ENCODE measurements around the gene CFAP46. TPM values are rescaled to one million over a fixed set of nuclear protein-coding genes. Genes with fewer than 3 reads are reported as not detected.

Gene CFAP46
- total RNA-seq, 4 donors from 2014 or later: 0.32 to 0.54 TPM; not detected in 2

DNA sequence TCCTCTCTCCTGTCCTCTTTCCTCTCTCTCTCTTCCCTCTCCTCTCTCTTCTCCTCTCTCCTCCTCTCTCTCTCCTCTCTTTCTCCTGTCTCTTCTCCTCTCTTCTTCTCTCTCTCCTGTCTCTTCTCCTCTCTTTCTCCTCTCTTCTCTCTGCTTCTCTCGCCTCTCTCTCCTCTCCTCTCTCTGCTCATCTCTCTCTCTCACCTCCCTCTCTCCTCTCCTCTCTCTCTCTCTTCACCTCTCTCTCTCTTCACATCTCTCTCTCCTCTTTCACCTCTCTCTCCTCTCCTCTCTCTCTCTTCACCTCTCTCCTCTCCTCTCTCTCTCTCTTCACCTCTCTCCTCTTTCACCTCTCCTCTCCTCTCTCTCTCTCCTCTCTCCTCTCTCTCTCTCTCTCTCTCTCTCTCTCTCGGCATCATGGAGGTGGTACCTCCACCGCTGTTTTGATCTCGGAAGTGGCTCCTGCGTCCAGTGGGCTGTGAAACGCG, 30.1 kb downstream of the CFAP46 start:
- 86 to 90% methylated on average over 7 of the region's 7 CpGs for WGBS, 2 donors
- intact Hi-C loops (cut with DNase I; ENCODE audit: low total_unique reads): no loop called here
- TF ChIP-seq, protein P1, sequence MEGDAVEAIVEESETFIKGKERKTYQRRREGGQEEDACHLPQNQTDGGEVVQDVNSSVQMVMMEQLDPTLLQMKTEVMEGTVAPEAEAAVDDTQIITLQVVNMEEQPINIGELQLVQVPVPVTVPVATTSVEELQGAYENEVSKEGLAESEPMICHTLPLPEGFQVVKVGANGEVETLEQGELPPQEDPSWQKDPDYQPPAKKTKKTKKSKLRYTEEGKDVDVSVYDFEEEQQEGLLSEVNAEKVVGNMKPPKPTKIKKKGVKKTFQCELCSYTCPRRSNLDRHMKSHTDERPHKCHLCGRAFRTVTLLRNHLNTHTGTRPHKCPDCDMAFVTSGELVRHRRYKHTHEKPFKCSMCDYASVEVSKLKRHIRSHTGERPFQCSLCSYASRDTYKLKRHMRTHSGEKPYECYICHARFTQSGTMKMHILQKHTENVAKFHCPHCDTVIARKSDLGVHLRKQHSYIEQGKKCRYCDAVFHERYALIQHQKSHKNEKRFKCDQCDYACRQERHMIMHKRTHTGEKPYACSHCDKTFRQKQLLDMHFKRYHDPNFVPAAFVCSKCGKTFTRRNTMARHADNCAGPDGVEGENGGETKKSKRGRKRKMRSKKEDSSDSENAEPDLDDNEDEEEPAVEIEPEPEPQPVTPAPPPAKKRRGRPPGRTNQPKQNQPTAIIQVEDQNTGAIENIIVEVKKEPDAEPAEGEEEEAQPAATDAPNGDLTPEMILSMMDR (IDR thresholded peaks at IDR 0.05): no peak
- TF ChIP-seq POLR2A (IDR thresholded peaks at IDR 0.05): no peak
- H3K4me3 ChIP-seq (ENCODE audit: low read depth, poor library complexity, severe bottlenecking): no peak overlapping the region
- DNase-seq (ENCODE audit: low spot score in 2 of 2): no peak

DNA sequence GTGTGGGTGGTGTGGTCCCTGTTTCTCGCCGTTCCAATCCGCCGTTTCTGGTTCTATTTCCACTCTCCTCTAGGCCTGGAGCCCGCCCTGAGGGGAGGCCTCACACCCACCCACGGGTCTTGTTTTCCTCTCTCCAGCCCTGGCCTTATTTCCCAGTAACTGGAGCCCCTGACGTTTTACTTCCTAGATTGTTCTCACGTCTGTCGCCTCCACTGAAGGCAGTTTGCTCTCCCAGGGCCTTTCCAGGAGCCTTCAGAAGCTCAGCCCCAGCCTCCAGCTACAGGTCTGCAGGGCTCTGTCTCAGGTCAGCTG, 30.6 kb downstream of the CFAP46 start:
- DNase-seq (ENCODE audit: low spot score in 2 of 2): no peak
- intact Hi-C loops (cut with DNase I; ENCODE audit: low total_unique reads): no loop called here
- TF ChIP-seq, protein P1 (IDR thresholded peaks at IDR 0.05): no peak
- TF ChIP-seq POLR2A (IDR thresholded peaks at IDR 0.05): no peak
- WGBS, 2 donors: 44 to 53% methylated on average over 9 of the region's 9 CpGs
- H3K4me3 ChIP-seq (ENCODE audit: low read depth, poor library complexity, severe bottlenecking): no peak overlapping the region

DNA sequence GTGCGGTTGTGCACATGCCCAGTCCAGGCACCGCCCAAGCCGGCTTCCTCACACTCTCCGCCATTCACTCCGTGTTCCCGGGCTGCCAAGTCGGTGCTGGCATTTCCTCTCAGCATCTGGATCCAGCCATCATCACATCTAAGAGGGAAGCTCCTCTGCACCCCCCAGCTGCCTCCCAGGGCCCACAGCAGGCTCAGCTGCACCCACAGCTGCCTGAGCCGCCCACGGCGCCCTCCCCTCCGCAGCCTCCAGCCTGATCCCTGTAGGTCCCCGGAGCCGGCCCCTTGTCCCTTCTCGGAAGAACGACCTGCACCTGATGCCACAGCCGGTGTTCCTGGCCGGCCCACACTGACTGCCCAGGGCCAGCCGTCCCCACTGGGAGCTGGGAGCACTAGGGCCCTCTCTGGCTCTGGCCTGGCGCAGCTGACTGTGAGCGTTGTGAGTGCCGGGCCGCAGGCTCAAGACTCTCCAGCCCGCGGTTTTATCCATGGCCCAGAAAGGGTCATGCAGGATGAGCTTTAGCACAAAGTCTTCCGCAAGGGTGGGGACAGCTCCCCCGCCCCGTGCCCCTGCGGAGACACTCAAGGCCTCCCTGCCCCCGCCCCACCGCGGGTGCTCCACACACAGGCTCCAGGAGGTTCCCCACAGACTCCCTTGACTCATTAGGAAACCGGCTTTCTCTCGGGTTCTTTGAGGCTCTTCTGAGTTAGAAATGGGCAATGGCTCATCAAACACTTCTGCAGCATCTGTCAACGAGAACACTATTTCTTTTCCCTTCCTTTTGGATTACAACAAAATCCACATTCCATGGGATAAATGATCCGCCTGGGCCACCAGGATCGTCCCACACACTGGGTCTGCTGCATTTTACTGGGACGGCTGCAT, 31.2 kb downstream of the CFAP46 start:
- no peak for TF ChIP-seq POLR2A (IDR thresholded peaks at IDR 0.05)
- TF ChIP-seq, protein P1 (IDR thresholded peaks at IDR 0.05): no peak
- no peak overlapping the region for H3K4me3 ChIP-seq (ENCODE audit: low read depth, poor library complexity, severe bottlenecking)
- 52 to 64% methylated on average over 26 to 34 of the region's 37 CpGs for WGBS, 2 donors
- intact Hi-C loops (cut with DNase I; ENCODE audit: low total_unique reads): no loop called here
- DNase-seq (ENCODE audit: low spot score in 2 of 2): no peak

DNA sequence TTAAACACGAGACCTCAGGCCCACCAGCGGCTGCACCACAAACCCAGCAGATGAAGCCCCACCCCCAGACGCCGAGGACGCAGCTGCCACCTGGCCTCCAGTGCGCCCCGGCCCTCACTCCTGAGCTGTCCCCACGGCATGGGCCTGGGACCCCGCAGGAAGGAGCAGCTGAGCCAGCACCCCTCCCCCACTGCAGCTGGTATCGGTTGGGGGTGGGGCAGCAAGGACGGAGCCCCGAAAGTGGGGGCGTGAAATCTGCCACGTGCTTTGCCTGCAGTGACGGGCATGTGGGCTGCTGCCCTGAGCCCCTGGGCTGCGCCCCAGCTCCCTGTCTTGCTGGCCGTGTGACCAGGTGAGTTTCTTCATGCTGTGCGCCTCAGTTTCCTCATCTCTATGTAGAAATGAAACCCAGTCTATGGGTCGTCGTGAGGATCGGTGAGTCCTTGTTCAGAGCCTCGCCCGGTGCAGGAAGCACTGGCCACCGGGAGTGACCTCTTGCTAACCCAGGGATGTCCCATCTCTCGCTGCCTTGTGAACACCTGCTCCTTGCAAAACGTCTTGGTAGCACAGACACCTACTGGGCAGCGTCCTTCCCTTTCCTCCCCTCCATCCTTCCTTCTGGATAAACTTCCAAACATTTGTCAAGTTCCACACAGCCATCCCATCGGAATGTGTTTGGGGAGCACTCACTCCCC, 32.0 kb downstream of the CFAP46 start:
- intact Hi-C loops (cut with DNase I; ENCODE audit: low total_unique reads): no loop called here
- no peak overlapping the region for H3K4me3 ChIP-seq (ENCODE audit: low read depth, poor library complexity, severe bottlenecking)
- TF ChIP-seq POLR2A (IDR thresholded peaks at IDR 0.05): no peak
- TF ChIP-seq, protein P1 (IDR thresholded peaks at IDR 0.05): no peak
- DNase-seq (ENCODE audit: low spot score in 2 of 2): no peak
- WGBS, 2 donors: 76 to 79% methylated on average over 27 to 28 of the region's 28 CpGs

DNA sequence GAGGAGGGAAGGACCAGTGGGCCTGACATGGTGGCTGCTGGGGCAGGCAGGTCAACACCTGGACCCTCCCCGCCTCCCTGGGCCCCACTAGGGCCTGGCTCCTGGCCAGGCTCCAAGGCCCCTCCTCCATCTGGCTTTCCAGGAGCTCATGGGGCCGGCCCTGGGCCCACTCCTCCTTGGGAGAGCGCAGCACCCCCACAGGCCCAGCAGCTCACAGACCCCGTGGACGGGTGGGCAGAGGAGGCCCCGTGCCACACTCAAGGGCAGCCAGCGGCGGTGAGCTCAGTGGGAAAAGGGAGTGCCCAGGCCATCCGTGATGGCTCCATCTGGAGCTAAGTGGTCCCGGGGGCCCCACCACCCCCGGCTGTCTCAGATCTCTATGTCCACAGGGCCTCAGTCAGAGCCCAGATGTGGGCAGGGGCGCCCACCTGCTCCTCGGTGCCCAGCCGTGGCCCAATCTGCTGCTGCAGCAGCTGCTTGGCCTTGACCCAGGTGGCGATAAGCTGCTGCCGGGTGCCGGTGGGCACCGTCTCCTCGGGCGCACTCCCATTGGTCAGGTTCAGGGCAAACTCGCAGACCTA, 32.8 kb downstream of the CFAP46 start:
- TF ChIP-seq, protein P1 (IDR thresholded peaks at IDR 0.05): no peak
- TF ChIP-seq POLR2A (IDR thresholded peaks at IDR 0.05): no peak
- DNase-seq (ENCODE audit: low spot score in 2 of 2): no peak
- intact Hi-C loops (cut with DNase I; ENCODE audit: low total_unique reads): no loop called here
- WGBS, 2 donors: 92% methylated on average over 16 of the region's 21 CpGs
- no peak overlapping the region for H3K4me3 ChIP-seq (ENCODE audit: low read depth, poor library complexity, severe bottlenecking)

Measured in lower leg skin (tissue), 4 donors.